ENCODE data around the gene DRC3. TPM values are rescaled to one million over a fixed set of nuclear protein-coding genes. Genes with fewer than 3 reads are reported as not detected.

Gene DRC3
- total and polyA plus RNA-seq, 2 experiments from 2014 or later = 1.1 to 1.8 TPM

- WGBS (ENCODE audit: low lambda C conversion rate, missing lambda C conversion rate) = 95% methylated on average over 2 of the region's 2 CpGs
- Histone ChIP-seq H3K4me3 (no peak overlapping the region), H3K36me3 (replicated peaks; ENCODE audit: insufficient read depth, low read depth) (no peaks in the 10 kb centered on the region), H4K20me1 (ENCODE audit: insufficient read depth, poor library complexity, severe bottlenecking) (no peaks in the 10 kb centered on the region), H3K4me2 (no peak overlapping the region), H3K27ac (no peak overlapping the region), H3K79me2 (no peaks in the 10 kb centered on the region), H3K27me3 (no peaks in the 10 kb centered on the region), H3K9me2 (replicated peaks; ENCODE audit: insufficient read depth) (no peaks in the 10 kb centered on the region), H2AFZ (no peak overlapping the region), H3K4me1 (ENCODE audit: insufficient read depth) (no peaks in the 10 kb centered on the region), H3K9me3 (ENCODE audit: low read depth) (no peaks in the 10 kb centered on the region)
- TF ChIP-seq EZH2phosphoT487 (IDR thresholded peaks at IDR 0.05; ENCODE audit: low read depth, severe bottlenecking, unreplicated experiment) (no peak), EZH2 (IDR thresholded peaks at IDR 0.05; ENCODE audit: borderline replicate concordance) (no peak)
- TF ChIP-seq, protein P1, sequence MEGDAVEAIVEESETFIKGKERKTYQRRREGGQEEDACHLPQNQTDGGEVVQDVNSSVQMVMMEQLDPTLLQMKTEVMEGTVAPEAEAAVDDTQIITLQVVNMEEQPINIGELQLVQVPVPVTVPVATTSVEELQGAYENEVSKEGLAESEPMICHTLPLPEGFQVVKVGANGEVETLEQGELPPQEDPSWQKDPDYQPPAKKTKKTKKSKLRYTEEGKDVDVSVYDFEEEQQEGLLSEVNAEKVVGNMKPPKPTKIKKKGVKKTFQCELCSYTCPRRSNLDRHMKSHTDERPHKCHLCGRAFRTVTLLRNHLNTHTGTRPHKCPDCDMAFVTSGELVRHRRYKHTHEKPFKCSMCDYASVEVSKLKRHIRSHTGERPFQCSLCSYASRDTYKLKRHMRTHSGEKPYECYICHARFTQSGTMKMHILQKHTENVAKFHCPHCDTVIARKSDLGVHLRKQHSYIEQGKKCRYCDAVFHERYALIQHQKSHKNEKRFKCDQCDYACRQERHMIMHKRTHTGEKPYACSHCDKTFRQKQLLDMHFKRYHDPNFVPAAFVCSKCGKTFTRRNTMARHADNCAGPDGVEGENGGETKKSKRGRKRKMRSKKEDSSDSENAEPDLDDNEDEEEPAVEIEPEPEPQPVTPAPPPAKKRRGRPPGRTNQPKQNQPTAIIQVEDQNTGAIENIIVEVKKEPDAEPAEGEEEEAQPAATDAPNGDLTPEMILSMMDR (IDR thresholded peaks at IDR 0.05; ENCODE audit: poor library complexity) = no peak
- no peak for DNase-seq (ENCODE audit: low spot score)
Measured at GRCh38 chr17:18002171-18002570, 29.5 kb downstream of the DRC3 start.

DNA sequence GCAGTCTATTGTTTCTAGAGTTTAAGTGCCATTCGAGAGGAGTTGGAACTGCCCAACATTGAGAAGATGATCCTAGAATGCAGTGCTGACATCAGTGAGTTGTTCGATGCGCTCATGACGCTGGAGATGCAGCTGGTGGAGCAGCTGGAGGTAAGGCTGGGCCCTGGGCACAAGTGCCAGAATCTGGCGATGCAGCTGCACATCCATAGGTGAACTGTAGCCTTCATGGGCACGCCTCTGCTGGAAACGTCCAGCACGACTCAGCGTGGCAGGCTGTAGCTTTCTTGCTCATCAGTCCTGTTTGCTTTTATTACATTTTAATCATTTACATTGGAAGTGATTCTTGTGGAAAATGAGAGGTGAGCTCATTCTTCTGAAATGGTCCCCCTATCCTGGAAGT is 31.7 kb downstream of the DRC3 start:
- DNase-seq (ENCODE audit: low spot score) = no peak
- Histone ChIP-seq H3K4me3 (no peak overlapping the region), H3K36me3 (replicated peaks; ENCODE audit: insufficient read depth, low read depth) (no peaks in the 10 kb centered on the region), H3K4me1 (ENCODE audit: insufficient read depth) (no peaks in the 10 kb centered on the region), H2AFZ (no peak overlapping the region), H3K27ac (no peak overlapping the region), H3K27me3 (no peaks in the 10 kb centered on the region), H3K9me3 (ENCODE audit: low read depth) (no peaks in the 10 kb centered on the region), H3K79me2 (no peaks in the 10 kb centered on the region), H3K4me2 (no peak overlapping the region), H4K20me1 (ENCODE audit: insufficient read depth, poor library complexity, severe bottlenecking) (no peaks in the 10 kb centered on the region), H3K9me2 (replicated peaks; ENCODE audit: insufficient read depth) (no peaks in the 10 kb centered on the region)
- TF ChIP-seq EZH2 (IDR thresholded peaks at IDR 0.05; ENCODE audit: borderline replicate concordance) (no peak), EZH2phosphoT487 (IDR thresholded peaks at IDR 0.05; ENCODE audit: low read depth, severe bottlenecking, unreplicated experiment) (no peak)
- TF ChIP-seq, protein P1 (IDR thresholded peaks at IDR 0.05; ENCODE audit: poor library complexity) = no peak
- 92% methylated on average over 9 of the region's 9 CpGs for WGBS (ENCODE audit: low lambda C conversion rate, missing lambda C conversion rate)

- no peak overlapping the region for H3K27ac ChIP-seq
- no peaks in the 10 kb centered on the region for H4K20me1 ChIP-seq (ENCODE audit: insufficient read depth, poor library complexity, severe bottlenecking)
- no peaks in the 10 kb centered on the region for H3K9me3 ChIP-seq (ENCODE audit: low read depth)
- WGBS (ENCODE audit: low lambda C conversion rate, missing lambda C conversion rate) = 80% methylated on average over 9 of the region's 9 CpGs
- H3K9me2 ChIP-seq (replicated peaks; ENCODE audit: insufficient read depth) = no peaks in the 10 kb centered on the region
- DNase-seq (ENCODE audit: low spot score) = no peak
- no peak overlapping the region for H2AFZ ChIP-seq
- no peaks in the 10 kb centered on the region for H3K27me3 ChIP-seq
- TF ChIP-seq, protein P1 (IDR thresholded peaks at IDR 0.05; ENCODE audit: poor library complexity) = no peak
- TF ChIP-seq EZH2 (IDR thresholded peaks at IDR 0.05; ENCODE audit: borderline replicate concordance) = no peak
- H3K4me1 ChIP-seq (ENCODE audit: insufficient read depth) = no peaks in the 10 kb centered on the region
- H3K4me3 ChIP-seq = no peak overlapping the region
- H3K36me3 ChIP-seq (replicated peaks; ENCODE audit: insufficient read depth, low read depth) = no peaks in the 10 kb centered on the region
- H3K79me2 ChIP-seq = no peaks in the 10 kb centered on the region
- no peak overlapping the region for H3K4me2 ChIP-seq
Measured at GRCh38 chr17:18004884-18005305, 32.2 kb downstream of the DRC3 start.

- DNase-seq (ENCODE audit: low spot score) = no peak
- H3K27ac ChIP-seq = no peak overlapping the region
- H3K9me3 ChIP-seq (ENCODE audit: low read depth) = no peaks in the 10 kb centered on the region
- no peaks in the 10 kb centered on the region for H3K9me2 ChIP-seq (replicated peaks; ENCODE audit: insufficient read depth)
- H3K79me2 ChIP-seq = no peaks in the 10 kb centered on the region
- TF ChIP-seq, protein P1 (IDR thresholded peaks at IDR 0.05; ENCODE audit: poor library complexity) = no peak
- H2AFZ ChIP-seq = no peak overlapping the region
- WGBS (ENCODE audit: low lambda C conversion rate, missing lambda C conversion rate) = 65% methylated on average over 3 of the region's 3 CpGs
- H3K36me3 ChIP-seq (replicated peaks; ENCODE audit: insufficient read depth, low read depth) = no peaks in the 10 kb centered on the region
- H4K20me1 ChIP-seq (ENCODE audit: insufficient read depth, poor library complexity, severe bottlenecking) = no peaks in the 10 kb centered on the region
- no peaks in the 10 kb centered on the region for H3K27me3 ChIP-seq
- H3K4me1 ChIP-seq (ENCODE audit: insufficient read depth) = no peaks in the 10 kb centered on the region
- H3K4me2 ChIP-seq = no peak overlapping the region
- H3K4me3 ChIP-seq = no peak overlapping the region
Measured at GRCh38 chr17:18005496-18005895, 32.8 kb downstream of the DRC3 start.
